ENCODE results near the gene CDSN.

Gene CDSN

DNA sequence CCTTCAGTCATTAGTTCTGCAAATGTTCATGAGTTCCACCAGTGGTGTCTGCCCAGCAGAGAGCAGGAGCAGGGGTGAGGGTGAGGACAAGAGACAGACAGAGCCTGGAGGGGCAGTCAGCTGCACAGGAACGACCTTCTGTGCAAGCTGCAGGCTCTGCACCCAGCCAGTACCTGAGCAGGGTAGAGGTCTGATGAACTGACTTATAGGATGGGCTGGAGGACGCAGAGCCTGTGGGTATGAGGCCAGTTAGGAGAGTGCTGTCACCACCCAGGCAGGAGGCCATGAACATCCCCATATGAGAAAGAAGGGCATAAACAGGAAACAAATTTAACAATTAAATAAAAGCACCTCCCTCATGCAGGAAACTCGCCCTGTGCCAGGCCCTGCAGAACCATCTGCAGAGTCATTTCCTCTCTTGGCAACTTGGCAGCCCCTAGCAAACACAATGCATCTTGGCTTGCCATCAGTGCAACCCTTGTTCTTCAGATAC is 25.8 kb downstream of the CDSN start:
- intact Hi-C loops (cut with DNase I) = no loop called here
- DNase-seq = no peak

DNA sequence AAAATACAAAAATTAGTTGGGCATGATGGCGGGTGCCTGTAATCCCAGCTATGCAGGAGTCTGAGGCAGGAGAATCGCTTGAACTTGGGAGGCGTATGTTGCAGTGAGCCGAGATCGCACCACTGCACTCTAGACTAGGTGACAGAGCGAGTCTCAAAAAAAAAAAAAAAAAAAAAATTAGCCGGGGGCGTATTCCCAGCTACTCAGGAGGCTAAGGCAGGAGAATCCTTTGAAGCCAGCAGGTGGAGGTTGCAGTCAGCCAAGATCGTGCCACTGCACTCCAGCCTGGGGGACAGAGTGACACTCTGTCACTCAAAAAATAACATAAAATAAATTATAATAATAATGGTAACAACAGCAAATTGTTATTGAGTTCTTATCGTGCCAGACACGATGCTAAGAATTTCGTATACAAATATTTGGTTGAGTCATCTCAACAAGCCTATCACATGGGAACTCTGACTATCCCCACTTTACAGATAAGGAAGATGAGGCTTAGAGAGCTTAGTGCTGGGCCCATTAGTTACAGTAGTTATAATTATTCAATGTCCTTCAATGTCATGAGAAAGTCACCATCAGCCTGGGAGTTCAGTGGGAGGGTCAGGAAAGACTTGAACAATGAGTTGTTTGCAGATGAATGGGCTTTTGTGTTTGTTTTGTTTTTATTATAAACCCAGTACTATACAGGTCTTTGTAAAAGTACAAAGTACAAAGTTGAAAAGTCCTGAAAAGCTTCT is 27.3 kb downstream of the CDSN start:
- DNase-seq = no peak
- intact Hi-C loops (cut with DNase I) = no loop called here

DNA sequence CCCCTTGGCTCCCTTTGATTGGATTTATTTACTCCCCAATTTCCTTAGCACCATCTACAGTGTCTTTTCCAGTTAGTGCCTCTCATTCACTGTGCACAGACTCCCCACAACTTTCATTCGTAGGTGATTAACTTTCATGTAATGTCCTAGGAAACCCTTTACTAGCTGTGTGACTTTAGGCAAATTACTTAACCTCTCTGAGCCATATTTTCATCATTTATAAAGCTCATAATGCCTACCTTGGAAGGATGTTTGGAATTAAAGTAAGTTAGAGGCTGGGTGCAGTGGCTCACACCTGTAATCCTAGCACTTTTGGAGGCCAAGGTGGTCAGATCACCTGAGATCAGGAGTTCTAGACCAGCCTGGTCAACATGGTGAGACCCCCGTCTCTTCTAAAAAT is 28.0 kb downstream of the CDSN start:
- intact Hi-C loops (cut with DNase I) = no loop called here
- no peak for DNase-seq

DNA sequence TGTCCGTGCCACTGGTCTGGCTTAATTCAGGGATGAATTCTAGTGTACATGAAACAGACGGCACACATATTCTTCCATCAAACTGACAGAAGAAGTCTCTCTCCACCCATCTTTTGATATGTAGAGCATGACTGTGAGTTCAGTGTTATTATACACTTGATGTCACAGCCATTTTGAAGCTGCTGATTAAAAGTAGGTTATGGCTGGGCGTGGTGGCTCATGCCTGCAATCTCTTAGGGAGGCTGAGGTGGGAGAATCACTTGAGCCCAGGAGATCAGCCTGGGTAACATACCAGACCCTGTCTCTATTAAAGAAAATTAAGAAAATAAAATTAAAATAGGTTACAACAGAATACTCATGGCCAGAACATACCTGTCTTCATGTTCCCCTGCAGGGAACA is 28.6 kb downstream of the CDSN start:
- intact Hi-C loops (cut with DNase I) = no loop called here
- DNase-seq = no peak

- no peak for DNase-seq
- intact Hi-C loops (cut with DNase I) = no loop called here
Measured at GRCh38 chr6:31090973-31091364, 29.3 kb downstream of the CDSN start.

GRCh38 chr6:31090275-31090972 is 29.8 kb downstream of the CDSN start:
- intact Hi-C loops (cut with DNase I) = no loop called here
- no peak for DNase-seq

GRCh38 chr6:31087494-31088089 is 32.7 kb downstream of the CDSN start:
- intact Hi-C loops (cut with DNase I) = no loop called here
- DNase-seq = peak; percentile 56 to 96 (median 89)

- DNase-seq = no peak
- intact Hi-C loops (cut with DNase I) = no loop called here
Measured at GRCh38 chr6:31086788-31087440, 33.3 kb downstream of the CDSN start.

GRCh38 chr6:31083742-31084354 is 36.4 kb downstream of the CDSN start:
- intact Hi-C loops (cut with DNase I) = loop anchor here (5.0 kb wide), 1 partner anchor 257 kb away; no protein-coding TSS in a partner anchor
- peak in 14 of 42 donors; percentile 16 to 57 (median 40) for DNase-seq

DNA sequence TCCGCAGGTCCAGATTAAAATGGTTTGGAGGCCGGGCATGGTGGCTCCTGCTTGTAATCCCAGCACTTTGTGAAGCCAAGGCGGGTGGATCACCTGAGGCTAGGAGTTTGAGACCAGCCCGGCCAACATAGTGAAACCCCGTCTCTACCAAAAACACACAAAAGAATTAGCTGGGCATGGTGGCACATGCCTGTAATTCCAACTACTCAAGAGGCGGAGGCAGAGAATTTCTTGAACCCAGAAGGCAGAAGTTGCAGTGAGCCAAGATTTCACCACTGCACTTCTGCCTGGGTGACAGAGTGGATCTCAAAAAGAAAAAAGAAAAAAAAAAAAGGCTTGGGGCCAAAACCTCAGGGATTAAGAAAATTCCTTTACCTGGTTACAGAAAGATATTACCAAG is 38.4 kb downstream of the CDSN start:
- DNase-seq = no peak
- intact Hi-C loops (cut with DNase I) = loop anchor here (5.0 kb wide), 1 partner anchor 255 kb away; no protein-coding TSS in a partner anchor

DNA sequence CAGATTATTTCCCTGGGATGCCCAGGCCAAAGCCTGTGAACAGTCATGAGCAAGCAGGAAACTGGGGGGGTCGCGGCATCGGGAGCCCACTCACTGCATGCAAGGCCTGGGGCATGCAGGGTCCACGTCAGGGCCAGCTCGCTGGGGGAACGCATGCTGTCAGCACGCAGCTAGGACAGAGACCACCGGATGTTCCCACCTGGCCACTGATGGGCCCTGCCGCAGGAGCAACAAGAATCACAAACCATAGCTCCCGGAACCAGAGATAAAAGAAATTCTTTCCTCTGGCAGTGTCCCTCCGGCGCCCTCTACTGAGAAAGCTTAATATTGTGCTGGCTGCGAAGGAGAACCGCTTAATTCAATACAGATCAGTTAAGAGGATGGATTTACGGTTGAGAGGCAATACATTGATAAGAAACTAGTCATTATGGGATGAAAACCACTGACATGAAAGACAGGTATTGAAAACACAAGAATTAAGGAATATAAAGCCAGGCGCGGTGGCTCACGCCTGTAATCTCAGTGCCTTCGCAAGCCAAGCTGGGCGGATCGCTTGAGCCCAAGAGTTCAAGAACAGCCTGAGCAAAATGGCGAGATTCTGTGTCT is 40.5 kb downstream of the CDSN start:
- peak; percentile 46 to 91 (median 80) for DNase-seq
- intact Hi-C loops (cut with DNase I) = loop anchor here (5.0 kb wide), 1 partner anchor 252 kb away; no protein-coding TSS in a partner anchor

DNA sequence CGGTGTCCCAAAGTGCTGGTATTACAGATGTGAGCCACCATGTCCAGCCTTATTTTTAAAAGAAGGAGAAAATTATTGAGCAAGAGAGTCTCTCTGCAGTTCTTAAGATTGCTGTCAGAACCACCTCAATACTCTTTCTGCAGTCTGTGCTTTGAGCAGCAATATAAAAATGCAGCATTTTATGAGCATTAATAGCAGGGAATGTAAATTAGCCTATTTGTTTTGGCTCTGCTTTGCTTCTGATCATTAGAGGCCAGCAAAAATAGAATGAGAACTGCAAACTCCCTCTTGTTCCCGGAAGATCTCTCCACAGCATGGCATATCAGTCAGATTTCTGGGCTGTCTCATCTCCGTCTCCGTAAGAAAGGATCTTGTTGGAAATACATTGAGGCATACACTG is 43.6 kb downstream of the CDSN start:
- no peak for DNase-seq
- intact Hi-C loops (cut with DNase I) = no loop called here

DNA sequence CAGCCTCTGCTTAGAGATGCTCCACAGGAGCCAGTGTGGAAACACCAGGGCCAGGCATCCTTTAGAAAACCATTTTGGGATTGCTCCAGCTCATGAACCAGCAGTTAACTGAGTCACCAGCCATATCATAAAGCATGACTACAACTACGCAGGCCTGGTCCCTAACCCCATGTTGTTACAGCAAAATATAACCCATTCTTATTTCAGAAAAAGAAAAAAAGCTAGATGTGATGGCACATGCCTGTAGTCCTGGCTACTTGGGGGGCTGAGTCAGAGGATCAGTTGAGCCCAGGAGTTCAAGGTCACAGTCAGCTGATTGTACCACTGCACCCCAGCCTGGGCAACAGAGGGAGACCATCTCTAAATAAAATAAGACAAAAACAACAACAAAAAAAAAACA is 44.7 kb downstream of the CDSN start:
- no peak for DNase-seq
- intact Hi-C loops (cut with DNase I) = no loop called here

- DNase-seq = no peak
- intact Hi-C loops (cut with DNase I) = no loop called here
Measured at GRCh38 chr6:31074401-31074800, 45.8 kb downstream of the CDSN start.

- intact Hi-C loops (cut with DNase I) = no loop called here
- DNase-seq = peak; percentile 42 to 96 (median 81)
Measured at GRCh38 chr6:31070711-31071197, 49.5 kb downstream of the CDSN start.

GRCh38 chr6:31068669-31069340 is 51.4 kb downstream of the CDSN start:
- intact Hi-C loops (cut with DNase I) = loop anchor here (2.0 kb wide), 1 partner anchor 154 kb away; the partner anchor contains the start of gene VARS2
- DNase-seq = peak; percentile 64 to 96 (median 87)

DNA sequence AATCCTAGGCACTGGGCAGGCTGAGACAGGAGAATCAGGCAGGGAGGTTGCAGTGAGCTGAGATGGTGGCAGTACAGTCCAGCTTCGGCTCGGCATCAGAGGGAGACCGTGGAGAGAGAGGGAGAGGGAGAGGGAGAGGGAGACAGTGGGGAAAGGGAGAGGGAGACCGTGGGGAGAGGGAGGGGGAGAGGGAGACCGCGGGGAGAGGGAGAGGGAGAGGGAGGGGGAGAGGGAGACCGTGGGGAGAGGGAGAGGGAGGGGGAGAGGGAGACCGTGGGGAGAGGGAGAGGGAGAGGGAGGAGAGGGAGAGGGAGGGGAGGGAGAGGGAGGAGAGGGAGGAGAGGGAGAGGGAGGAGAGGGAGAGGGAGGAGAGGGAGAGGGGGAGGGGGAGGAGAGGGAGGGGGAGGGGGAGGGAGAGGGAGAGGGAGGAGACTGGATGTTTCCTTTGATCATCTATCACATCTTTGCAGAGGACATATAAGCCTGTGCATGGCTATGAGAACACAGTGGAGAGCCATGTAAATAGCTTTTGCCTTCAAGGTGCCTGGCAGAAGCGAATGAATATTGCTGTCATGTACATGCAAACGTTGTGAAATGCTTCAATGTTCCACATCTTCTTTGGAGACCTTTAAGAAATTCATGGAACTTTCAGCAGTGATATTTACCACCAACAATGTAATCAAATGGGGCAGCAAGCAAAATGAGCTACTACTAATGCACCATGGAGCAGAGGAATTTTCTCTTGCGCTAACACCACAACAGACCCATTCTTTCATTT is 52.2 kb downstream of the CDSN start:
- intact Hi-C loops (cut with DNase I) = loop anchor here (2.0 kb wide), 1 partner anchor 153 kb away; the partner anchor contains the start of gene VARS2
- peak in 22 of 42 donors; percentile 30 to 77 (median 48) for DNase-seq
